Measurements from ENCODE around the gene ABI3BP.
"Not testable (repeated sequence)": the region's sequence is repeated elsewhere in the genome, so short reads cannot be mapped to it uniquely, and the experiment has no call there.

The ABI3BP gene

DNA sequence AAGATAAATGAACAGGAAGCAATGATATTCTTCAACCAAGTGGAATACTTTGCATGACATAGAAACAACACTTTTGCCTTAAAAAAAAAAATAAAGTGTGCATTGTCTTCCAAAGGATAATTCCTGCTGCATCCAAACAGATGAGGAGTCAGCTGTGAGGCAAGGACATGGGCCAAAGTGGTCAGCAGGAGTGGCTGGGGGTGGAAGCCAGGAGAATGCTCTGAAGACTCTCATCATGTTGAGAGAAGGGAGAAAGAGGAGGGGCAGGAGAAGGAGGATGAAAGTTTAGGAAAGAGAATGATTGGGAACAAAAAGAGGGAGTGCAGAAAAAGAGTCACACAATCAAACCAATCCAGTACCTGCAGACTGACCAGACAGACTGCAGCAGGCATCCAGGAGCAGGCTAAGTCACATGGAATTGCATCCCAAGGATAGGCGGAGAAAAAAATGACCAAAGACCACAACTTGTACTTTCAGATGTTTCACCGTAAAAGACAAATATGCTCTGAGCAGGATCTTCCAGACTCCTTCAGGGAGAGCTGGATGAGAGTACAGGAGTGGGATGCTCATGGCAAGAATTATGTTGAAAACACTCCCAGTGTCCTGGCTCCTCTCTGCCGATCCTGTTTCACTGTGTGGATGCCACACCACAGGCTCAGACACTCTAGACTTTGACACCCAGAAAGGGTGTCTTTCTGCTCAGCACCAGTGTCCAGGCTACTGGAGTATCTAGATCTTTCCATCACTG lies 11.9 kb downstream of the ABI3BP start:
- no peak for DNase-seq (ENCODE audit: low spot score)

DNA sequence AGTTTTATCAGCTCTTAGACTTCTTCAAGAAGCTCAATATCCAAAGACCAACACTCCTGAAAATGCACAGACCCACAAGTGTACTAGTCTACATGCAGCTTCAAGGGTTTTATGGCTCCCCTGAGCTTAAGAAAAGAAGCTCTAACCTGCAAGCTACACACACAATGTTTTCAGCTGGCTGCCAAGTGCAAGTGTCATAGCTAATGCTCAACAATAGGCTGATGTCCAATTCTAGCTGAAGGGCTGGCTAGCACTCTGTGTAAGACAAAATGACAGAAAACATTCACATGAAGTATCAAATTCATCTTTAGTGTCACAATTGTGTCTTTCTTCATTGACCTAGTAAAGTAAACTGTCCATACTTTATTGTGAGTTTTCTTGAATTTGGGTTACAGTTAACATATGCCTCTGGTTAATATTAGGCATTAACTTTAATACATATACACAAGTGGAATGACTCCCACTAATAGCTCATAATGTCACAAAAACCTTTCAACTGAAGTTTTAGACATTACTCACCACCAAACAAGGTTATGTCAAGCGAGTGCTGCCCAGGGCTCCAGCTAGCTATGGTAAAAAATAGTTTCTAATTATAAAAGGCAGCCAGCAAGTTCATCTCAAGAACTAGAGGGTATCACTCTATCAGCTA lies 15.1 kb downstream of the ABI3BP start:
- DNase-seq (ENCODE audit: low spot score) = no peak

GRCh38 chr3:100976611-100977010 lies 16.6 kb downstream of the ABI3BP start:
- no peak for DNase-seq (ENCODE audit: low spot score)

GRCh38 chr3:100975714-100976113 lies 17.5 kb downstream of the ABI3BP start:
- DNase-seq (ENCODE audit: low spot score) = no peak

DNA sequence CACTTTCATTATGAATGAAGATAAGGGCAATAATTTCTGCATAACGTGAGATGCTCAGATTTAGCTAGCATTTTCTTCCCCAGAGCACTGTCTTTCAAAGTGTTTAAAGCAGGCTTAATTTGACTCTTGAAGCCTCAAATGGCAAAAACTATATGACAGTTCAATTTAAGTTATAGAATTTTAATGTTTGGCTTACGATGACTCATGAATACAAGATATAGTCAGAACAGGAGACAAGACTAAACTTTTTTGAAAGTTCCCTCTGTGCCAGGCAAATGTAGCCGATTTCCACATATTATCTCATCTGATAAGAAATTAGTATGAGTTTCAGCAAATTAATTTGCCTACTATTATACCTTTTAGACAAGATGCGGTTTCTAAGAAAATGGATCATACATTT lies 19.6 kb downstream of the ABI3BP start:
- no peak for DNase-seq (ENCODE audit: low spot score)

DNA sequence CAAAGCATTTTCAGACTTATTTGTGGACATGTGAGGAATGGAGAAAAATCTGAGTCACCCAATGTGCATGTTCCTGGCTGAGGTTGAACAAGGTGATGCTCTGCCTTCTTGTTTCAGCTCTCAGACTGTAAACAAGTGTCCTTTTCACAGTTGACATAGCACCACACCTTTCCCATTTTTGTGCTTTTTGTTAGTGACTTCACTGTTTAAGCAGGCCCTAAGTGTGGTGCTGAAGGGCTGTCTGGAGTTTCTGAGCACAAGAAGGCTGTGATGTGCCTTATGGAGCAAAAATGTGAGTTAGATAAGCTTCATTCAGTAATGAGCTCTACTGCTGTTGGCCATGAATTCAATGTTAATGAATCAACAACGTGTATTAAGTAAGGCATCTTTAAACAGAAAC lies 20.4 kb downstream of the ABI3BP start:
- DNase-seq (ENCODE audit: low spot score) = no peak

DNA sequence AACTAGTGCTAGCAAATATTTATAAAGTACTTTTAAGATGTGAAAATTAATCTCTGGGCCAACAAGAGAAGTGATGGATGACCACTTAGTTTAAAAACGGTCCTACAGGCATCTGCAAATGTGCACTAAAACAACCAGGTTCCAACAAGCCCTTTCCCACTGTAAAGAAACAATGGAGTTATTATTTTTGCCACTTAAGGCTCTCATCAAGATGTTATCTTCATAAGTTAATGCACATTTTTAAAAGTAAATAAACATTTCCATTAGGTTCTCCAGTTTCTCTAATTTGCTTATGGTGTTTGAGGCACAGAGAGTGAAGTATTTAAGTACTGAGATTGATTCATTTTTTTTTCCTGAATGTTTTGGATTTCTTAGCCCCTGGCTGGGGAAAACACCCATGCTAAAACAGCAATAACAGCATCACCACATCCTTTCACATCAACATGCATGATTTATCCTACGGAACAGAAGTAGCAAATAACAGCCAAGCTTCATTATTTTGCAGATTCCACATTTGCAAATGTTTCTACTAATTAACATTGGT lies 20.8 kb downstream of the ABI3BP start:
- no peak for DNase-seq (ENCODE audit: low spot score)

DNA sequence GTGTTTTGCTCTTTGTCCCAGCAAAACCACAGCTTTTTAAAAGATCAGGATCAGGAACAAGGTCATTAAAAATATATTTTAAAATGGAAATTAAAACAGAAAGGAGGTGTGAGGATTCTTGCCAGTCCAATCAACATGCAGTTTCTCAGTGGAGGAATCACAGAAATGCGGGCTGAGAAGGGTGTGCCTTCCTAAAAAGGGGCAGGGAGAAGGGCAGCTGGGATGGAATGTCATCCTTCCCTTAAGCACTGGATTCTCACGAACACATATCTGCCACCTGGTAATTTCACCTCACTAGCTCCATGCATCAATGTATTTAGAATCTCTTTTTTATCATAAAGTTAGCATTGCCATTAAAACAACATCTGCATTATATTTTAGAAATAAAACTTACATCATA lies 21.4 kb downstream of the ABI3BP start:
- DNase-seq (ENCODE audit: low spot score) = no peak

GRCh38 chr3:100970477-100970990 lies 22.7 kb downstream of the ABI3BP start:
- DNase-seq (ENCODE audit: low spot score) = no peak

GRCh38 chr3:100968932-100969906 lies 24.0 kb downstream of the ABI3BP start:
- no peak for DNase-seq (ENCODE audit: low spot score)

DNA sequence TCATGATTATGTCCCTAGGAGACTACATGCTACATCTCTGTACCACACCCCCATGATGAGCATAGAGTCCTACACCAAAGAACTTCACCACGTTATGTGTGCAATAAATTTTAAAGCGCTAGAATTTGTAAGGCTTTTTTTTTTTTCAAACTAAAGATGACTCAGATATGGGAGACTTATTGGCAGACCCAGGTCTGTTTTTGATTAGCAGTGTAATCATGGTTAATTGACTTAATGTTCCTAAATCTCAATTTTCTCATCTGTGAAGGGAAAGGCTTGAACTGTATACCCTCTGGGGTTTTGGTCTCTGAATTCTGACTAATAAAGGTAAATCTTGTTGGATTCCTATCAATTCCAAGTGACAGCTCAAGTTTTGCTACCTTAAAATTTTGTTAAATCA lies 26.4 kb downstream of the ABI3BP start:
- DNase-seq (ENCODE audit: low spot score) = no peak

DNA sequence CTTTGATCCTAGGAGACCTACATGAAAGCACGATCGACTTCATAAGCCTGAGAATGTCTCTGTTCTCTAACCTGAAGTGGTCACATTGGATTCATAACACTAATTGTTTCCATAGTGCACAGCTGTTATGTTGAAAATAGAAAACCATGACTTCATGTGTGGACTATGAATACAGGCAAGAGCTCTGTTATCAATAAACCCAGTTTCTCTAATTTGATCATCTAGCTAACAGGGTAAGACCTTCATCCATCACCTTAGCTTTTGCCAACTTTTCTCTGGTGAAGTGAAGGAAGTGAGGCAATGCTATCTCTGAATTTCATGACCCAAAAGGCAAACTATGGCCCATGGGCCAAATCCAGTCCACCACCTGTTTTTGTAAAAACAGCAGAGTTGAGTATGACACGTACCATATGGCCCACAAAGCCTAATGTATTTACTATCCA lies 27.2 kb downstream of the ABI3BP start:
- no peak for DNase-seq (ENCODE audit: low spot score)

- no peak for DNase-seq (ENCODE audit: low spot score)
These were observed 30.2 kb downstream of the ABI3BP start for GRCh38 chr3:100963041-100963440.

GRCh38 chr3:100957261-100957986 lies 35.8 kb downstream of the ABI3BP start:
- DNase-seq (ENCODE audit: low spot score) = no peak

GRCh38 chr3:100956276-100956675 lies 36.9 kb downstream of the ABI3BP start:
- DNase-seq (ENCODE audit: low spot score) = no peak

DNA sequence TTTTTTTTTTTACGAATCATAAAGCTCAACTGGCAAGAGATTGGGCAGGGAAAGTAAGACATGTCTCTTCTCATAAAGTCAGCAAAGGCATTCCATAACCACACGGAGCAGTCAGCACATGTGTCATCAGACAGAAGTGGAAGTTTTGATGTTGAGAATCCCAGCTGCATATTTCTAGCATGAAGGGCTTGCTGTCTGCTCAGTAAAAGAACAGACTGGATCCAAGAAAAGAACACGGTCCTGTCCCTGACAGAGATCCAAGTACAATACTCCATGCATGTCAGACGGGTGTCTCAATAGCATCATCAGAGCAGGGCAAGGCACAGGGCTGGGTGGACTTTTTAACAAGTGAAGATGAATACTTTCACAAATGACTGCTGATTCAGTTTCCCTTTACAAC lies 38.2 kb downstream of the ABI3BP start:
- DNase-seq (ENCODE audit: low spot score) = no peak

DNA sequence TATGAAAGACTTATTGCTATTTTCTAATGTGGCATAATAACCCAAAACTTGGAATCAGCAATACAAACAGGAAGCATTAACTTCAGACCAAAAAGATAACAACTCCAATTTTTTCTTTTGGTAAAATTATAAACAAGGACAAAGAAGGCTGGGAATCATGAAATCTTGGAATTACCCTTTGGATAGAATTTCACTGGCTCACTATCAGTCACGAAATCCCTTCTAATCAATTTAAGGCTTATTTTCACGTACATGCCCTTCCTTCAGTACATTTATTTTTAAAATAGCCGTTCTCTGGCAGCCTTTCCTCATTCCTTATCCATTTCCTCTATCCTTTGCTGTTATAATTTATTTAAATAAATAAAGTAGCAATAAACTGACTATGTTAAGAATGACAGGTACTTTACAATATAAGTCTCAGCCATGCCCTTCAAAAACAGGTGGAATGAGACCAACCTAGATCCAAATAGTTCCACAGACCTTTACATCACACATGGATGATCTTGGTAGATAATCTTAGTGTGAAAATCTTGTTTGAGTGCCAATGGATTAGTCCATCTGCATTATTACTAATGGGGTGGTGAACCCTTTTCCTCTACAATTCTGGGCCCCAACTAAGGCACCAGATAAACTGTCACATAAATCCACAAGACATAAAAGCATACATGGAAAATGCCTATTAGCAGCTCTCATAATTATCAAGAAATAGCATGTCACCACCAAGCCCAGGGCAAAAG lies 38.9 kb downstream of the ABI3BP start:
- DNase-seq (ENCODE audit: low spot score) = no peak

DNA sequence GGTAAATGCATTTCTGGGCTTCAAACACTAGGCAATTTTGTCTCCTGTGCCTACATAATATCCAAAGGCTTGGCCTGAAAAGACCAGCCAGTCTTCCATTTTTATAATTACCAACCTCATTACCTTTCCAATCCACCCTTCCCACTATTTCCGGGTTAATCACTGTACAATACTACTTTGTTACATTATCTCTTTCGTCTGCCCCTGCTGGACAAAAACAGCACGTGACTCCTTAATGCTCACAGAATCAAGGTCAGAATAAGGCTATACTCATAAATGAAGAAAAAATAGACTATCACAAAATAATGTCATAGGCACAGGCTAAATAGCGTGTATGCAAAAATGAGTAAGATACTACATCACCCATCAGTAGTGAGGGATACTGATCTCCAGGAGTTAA lies 40.1 kb downstream of the ABI3BP start:
- DNase-seq (ENCODE audit: low spot score) = no peak

GRCh38 chr3:100947119-100947518 lies 46.1 kb downstream of the ABI3BP start:
- DNase-seq (ENCODE audit: low spot score) = no peak

GRCh38 chr3:100946096-100946495 lies 47.1 kb downstream of the ABI3BP start:
- DNase-seq (ENCODE audit: low spot score) = not testable (repeated sequence)

GRCh38 chr3:100941451-100941850 lies 51.8 kb downstream of the ABI3BP start:
- DNase-seq (ENCODE audit: low spot score) = no peak
